HG03571 (cell line): Measurements from ENCODE around the gene EARS2.
"Not testable (repeated sequence)": the region's sequence is repeated elsewhere in the genome, so short reads cannot be mapped to it uniquely, and the experiment has no call there.

Source experiments
- ATAC-seq: cut with Tn5 transposase; IDR thresholded peaks from one replicate; pipeline ENCODE4 v1.9.1; 2021; ENCODE audit not compliant: unreplicated experiment

The EARS2 gene

GRCh38 chr16:23570992-23571632 is 14.0 kb upstream of the EARS2 start:
- ATAC-seq, result no peak

- no peak for ATAC-seq
These were observed 10.5 kb upstream of the EARS2 start for GRCh38 chr16:23567602-23568001.

GRCh38 chr16:23566724-23567123 is 9.6 kb upstream of the EARS2 start:
- no peak for ATAC-seq

GRCh38 chr16:23564575-23565363 is 7.6 kb upstream of the EARS2 start:
- ATAC-seq, result no peak

GRCh38 chr16:23563186-23563585 is 6.0 kb upstream of the EARS2 start:
- ATAC-seq, result no peak

- no peak for ATAC-seq
These were observed 5.4 kb upstream of the EARS2 start for GRCh38 chr16:23562505-23562904.

- no peak for ATAC-seq
These were observed 4.4 kb upstream of the EARS2 start for GRCh38 chr16:23561586-23561985.

GRCh38 chr16:23557779-23558702 is 891 bp upstream of the EARS2 start:
- ATAC-seq, result no peak

- no peak for ATAC-seq
These were observed 2.6 kb downstream of the EARS2 start for GRCh38 chr16:23554536-23554935.

GRCh38 chr16:23552161-23552560 is 5.0 kb downstream of the EARS2 start:
- ATAC-seq, result no peak

GRCh38 chr16:23549938-23550337 is 7.2 kb downstream of the EARS2 start:
- ATAC-seq, result no peak

- ATAC-seq, result no peak
These were observed 12.7 kb downstream of the EARS2 start for GRCh38 chr16:23544436-23544835.

GRCh38 chr16:23540817-23541178 is 16.4 kb downstream of the EARS2 start:
- not testable (repeated sequence) for ATAC-seq

- no peak for ATAC-seq
These were observed 16.9 kb downstream of the EARS2 start for GRCh38 chr16:23539984-23540816.

GRCh38 chr16:23538919-23539278 is 18.3 kb downstream of the EARS2 start:
- ATAC-seq, result no peak

GRCh38 chr16:23537390-23537789 is 19.8 kb downstream of the EARS2 start:
- ATAC-seq, result no peak

- no peak for ATAC-seq
These were observed 21.2 kb downstream of the EARS2 start for GRCh38 chr16:23535901-23536300.

- ATAC-seq, result no peak
These were observed 22.0 kb downstream of the EARS2 start for GRCh38 chr16:23534868-23535860.

- no peak for ATAC-seq
These were observed 24.7 kb downstream of the EARS2 start for GRCh38 chr16:23532448-23532847.

GRCh38 chr16:23530062-23530461 is 27.1 kb downstream of the EARS2 start:
- ATAC-seq, result no peak
